NT2/D1 (cell line): ENCODE measurements around the gene ARHGEF11.

Source experiments
- SUZ12 ChIP-seq: IDR thresholded peaks from 2 replicates; pipeline ENCODE4 v1.6.1; 2011; ENCODE audit not compliant: insufficient read length, insufficient read depth; ENCODE audit errors: extremely low read depth
- YY1 ChIP-seq: IDR thresholded peaks from 2 replicates; pipeline ENCODE4 v1.6.1; 2011; ENCODE audit not compliant: insufficient read length, insufficient read depth

- TF ChIP-seq YY1 (no peak), SUZ12 (no peak)
Observed at GRCh38 chr1:156944848-156945247, 100.7 kb downstream of the ARHGEF11 start.
